GM12878 (cell line): ENCODE results near the gene ROR2.

Experiments
- CBX5 ChIP-seq: sonication (generic); IDR thresholded peaks from 2 replicates; pipeline ENCODE4 v1.6.1; 2016; ENCODE audit warnings: low read depth, moderate library complexity, mild to moderate bottlenecking, inconsistent platforms
- CHD4 ChIP-seq: fragments of 200-600 bp; sonication (generic); IDR thresholded peaks from 2 replicates; pipeline ENCODE4 v1.6.1; 2016; ENCODE audit warnings: mild to moderate bottlenecking
- EZH2 ChIP-seq: IDR thresholded peaks from 2 replicates; pipeline ENCODE4 v1.6.1; 2012; ENCODE audit warnings: low read depth, mild to moderate bottlenecking, control low read depth, inconsistent platforms, low read length, borderline replicate concordance; ENCODE audit not compliant: control insufficient read depth
- HDAC2 ChIP-seq: fragments of 200-600 bp; sonication (generic); IDR thresholded peaks from 2 replicates; pipeline ENCODE4 v1.6.1; 2017
- NR2F1 ChIP-seq: fragments of 450-650 bp; conservative IDR thresholded peaks from 2 replicates; pipeline ENCODE4 v1.6.1; 2017; ENCODE audit warnings: mild to moderate bottlenecking
- POLR2A ChIP-seq: IDR thresholded peaks from 2 replicates; pipeline ENCODE4 v1.6.1; 2011; ENCODE audit warnings: low read depth, mild to moderate bottlenecking, low read length
- USF2 ChIP-seq: IDR thresholded peaks from 2 replicates; pipeline ENCODE4 v1.6.1; 2011; ENCODE audit warnings: low read depth, low read length, improper control_type of control experiment, borderline replicate concordance

GRCh38 chr9:91939978-91940377 is 10.1 kb downstream of the ROR2 start:
- TF ChIP-seq NR2F1 (no peak), EZH2 (no peak), CHD4 (no peak), POLR2A (no peak), HDAC2 (no peak), USF2 (no peak), CBX5 (no peak)
